Measurements from ENCODE around the gene ESR1. TPM values are rescaled to one million over a fixed set of nuclear protein-coding genes. Genes with fewer than 3 reads are reported as not detected.

ESR1 gene
- 0.64 and 0.95 TPM in 2 replicates for polyA plus RNA-seq

GRCh38 chr6:151807513-151808370, at the start of gene ESR1:
Gene ESR1 (plus strand): TSS chr6:151807682. CDS start chr6:151807913, 231 bp downstream.

